Astrocyte (in vitro differentiated cells and primary cell): ENCODE data around the gene SMAD1. TPM values are rescaled to one million over a fixed set of nuclear protein-coding genes. Genes with fewer than 3 reads are reported as not detected.

Experiments
- DNase-seq: peaks from one replicate; pipeline ENCODE4 v3.0.0-alpha.2; 2010; ENCODE audit warnings: low read depth
- FAIRE-seq: peaks from 2 replicates; lab custom pipeline; 2011; peaks lifted over from hg19 to GRCh38; lab: Jason Lieb, UNC
- H2AFZ ChIP-seq: 2 replicates; pipeline ENCODE4 v1.6.0; 2012; ENCODE audit warnings: low read depth, low read length, inconsistent platforms
- H3K27ac ChIP-seq: 2 replicates; pipeline ENCODE4 v1.5.1; 2011; ENCODE audit warnings: low read depth, low read length, inconsistent platforms
- H3K27me3 ChIP-seq: 2 replicates; pipeline ENCODE4 v1.6.0; 2011; ENCODE audit warnings: low read length, inconsistent platforms; ENCODE audit not compliant: insufficient read depth
- H3K36me3 ChIP-seq: 2 replicates; pipeline ENCODE4 v1.5.1; 2011; ENCODE audit warnings: low read length, inconsistent platforms; ENCODE audit not compliant: insufficient read depth
- H3K4me1 ChIP-seq: 2 replicates; pipeline ENCODE4 v1.5.1; 2011; ENCODE audit warnings: low read length, inconsistent platforms; ENCODE audit not compliant: insufficient read depth
- H3K4me2 ChIP-seq: 2 replicates; pipeline ENCODE4 v1.6.0; 2012; ENCODE audit warnings: low read length, inconsistent platforms
- H3K4me3 ChIP-seq: 2 replicates; pipeline ENCODE4 v1.5.1; 2011; ENCODE audit warnings: low read depth, mild to moderate bottlenecking, low read length, inconsistent platforms; ENCODE audit not compliant: insufficient read depth
- H3K79me2 ChIP-seq: 2 replicates; pipeline ENCODE4 v1.6.0; 2012; ENCODE audit warnings: mild to moderate bottlenecking, low read length, inconsistent platforms; ENCODE audit not compliant: insufficient read depth
- H3K9ac ChIP-seq: 2 replicates; pipeline ENCODE4 v1.6.0; 2012; ENCODE audit warnings: mild to moderate bottlenecking, low read length, inconsistent platforms
- H3K9me3 ChIP-seq: 2 replicates; pipeline ENCODE4 v1.5.1; 2012; ENCODE audit warnings: low read depth, mild to moderate bottlenecking, low read length, inconsistent platforms; ENCODE audit not compliant: insufficient read depth
- H4K20me1 ChIP-seq: 2 replicates; pipeline ENCODE4 v1.6.0; 2012; ENCODE audit warnings: low read length, inconsistent platforms; ENCODE audit not compliant: insufficient read depth
- H3K27ac Mint-ChIP-seq: one replicate; pipeline ENCODE4 v1.8.0; 2021; ENCODE audit warnings: mild to moderate bottlenecking, mixed read lengths; ENCODE audit not compliant: unreplicated experiment
- H3K27me3 Mint-ChIP-seq: one replicate; pipeline ENCODE4 v1.8.0; 2021; ENCODE audit warnings: low read depth, mixed read lengths; ENCODE audit not compliant: unreplicated experiment
- H3K36me3 Mint-ChIP-seq: one replicate; pipeline ENCODE4 v1.8.0; 2021; ENCODE audit warnings: low read depth, mixed read lengths; ENCODE audit not compliant: unreplicated experiment
- H3K4me1 Mint-ChIP-seq: one replicate; pipeline ENCODE4 v1.8.0; 2021; ENCODE audit warnings: low read depth, mixed read lengths; ENCODE audit not compliant: unreplicated experiment
- H3K4me3 Mint-ChIP-seq: one replicate; pipeline ENCODE4 v1.8.0; 2021; ENCODE audit warnings: mild to moderate bottlenecking, moderate library complexity, mixed read lengths; ENCODE audit not compliant: unreplicated experiment
- H3K9me3 Mint-ChIP-seq: one replicate; pipeline ENCODE4 v1.8.0; 2021; ENCODE audit warnings: mild to moderate bottlenecking, mixed read lengths; ENCODE audit not compliant: unreplicated experiment
- EZH2 ChIP-seq: IDR thresholded peaks from 2 replicates; pipeline ENCODE4 v1.6.1; 2012; ENCODE audit warnings: mild to moderate bottlenecking, low read length, inconsistent platforms; ENCODE audit not compliant: insufficient read depth
- total RNA-seq: library from RNA; stranded (reverse); gene quantifications from 2 replicates; pipeline ENCODE4 v1.2.1, GENCODE V29; 2021
- TF ChIP-seq, protein P1 (sequence below): IDR thresholded peaks from 2 replicates; pipeline ENCODE4 v1.5.1; 2011; ENCODE audit warnings: low read depth, mild to moderate bottlenecking, inconsistent platforms, low read length, moderate library complexity; ENCODE audit not compliant: insufficient read depth

Gene SMAD1
- total RNA-seq, 1 donor from 2014 or later: 29.6 TPM

- H3K27me3 Mint-ChIP-seq: no peaks in the 10 kb centered on the region
- H3K27ac Mint-ChIP-seq: no peak overlapping the region
- Histone ChIP-seq H2AFZ (no peak overlapping the region), H3K4me1 (no peaks in the 10 kb centered on the region), H3K9me3 (no peaks in the 10 kb centered on the region), H3K9ac (no peak overlapping the region), H4K20me1 (no peaks in the 10 kb centered on the region), H3K4me2 (no peak overlapping the region), H3K27me3 (no peaks in the 10 kb centered on the region), H3K4me3 (no peak overlapping the region), H3K79me2 (no peaks in the 10 kb centered on the region), H3K27ac (no peak overlapping the region), H3K36me3 (no peaks in the 10 kb centered on the region)
- FAIRE-seq: no peak
- no peaks in the 10 kb centered on the region for H3K36me3 Mint-ChIP-seq
- TF ChIP-seq, protein P1, sequence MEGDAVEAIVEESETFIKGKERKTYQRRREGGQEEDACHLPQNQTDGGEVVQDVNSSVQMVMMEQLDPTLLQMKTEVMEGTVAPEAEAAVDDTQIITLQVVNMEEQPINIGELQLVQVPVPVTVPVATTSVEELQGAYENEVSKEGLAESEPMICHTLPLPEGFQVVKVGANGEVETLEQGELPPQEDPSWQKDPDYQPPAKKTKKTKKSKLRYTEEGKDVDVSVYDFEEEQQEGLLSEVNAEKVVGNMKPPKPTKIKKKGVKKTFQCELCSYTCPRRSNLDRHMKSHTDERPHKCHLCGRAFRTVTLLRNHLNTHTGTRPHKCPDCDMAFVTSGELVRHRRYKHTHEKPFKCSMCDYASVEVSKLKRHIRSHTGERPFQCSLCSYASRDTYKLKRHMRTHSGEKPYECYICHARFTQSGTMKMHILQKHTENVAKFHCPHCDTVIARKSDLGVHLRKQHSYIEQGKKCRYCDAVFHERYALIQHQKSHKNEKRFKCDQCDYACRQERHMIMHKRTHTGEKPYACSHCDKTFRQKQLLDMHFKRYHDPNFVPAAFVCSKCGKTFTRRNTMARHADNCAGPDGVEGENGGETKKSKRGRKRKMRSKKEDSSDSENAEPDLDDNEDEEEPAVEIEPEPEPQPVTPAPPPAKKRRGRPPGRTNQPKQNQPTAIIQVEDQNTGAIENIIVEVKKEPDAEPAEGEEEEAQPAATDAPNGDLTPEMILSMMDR: no peak
- no peak for DNase-seq
- H3K4me3 Mint-ChIP-seq: no peak overlapping the region
- no peaks in the 10 kb centered on the region for H3K9me3 Mint-ChIP-seq
- peaks cover 2% of the 10 kb centered on the region for H3K4me1 Mint-ChIP-seq
Observed at GRCh38 chr4:145602129-145602760, 120.6 kb downstream of the SMAD1 start.

GRCh38 chr4:145605941-145606340, 124.3 kb downstream of the SMAD1 start:
- Mint-ChIP-seq H3K27ac (no peak overlapping the region), H3K27me3 (no peaks in the 10 kb centered on the region), H3K4me3 (no peak overlapping the region), H3K4me1 (peaks cover 2% of the 10 kb centered on the region), H3K36me3 (no peaks in the 10 kb centered on the region), H3K9me3 (no peaks in the 10 kb centered on the region)
- H3K27me3 ChIP-seq: no peaks in the 10 kb centered on the region
- H3K9me3 ChIP-seq: no peaks in the 10 kb centered on the region
- TF ChIP-seq EZH2: no peak
- TF ChIP-seq, protein P1: no peak
- no peak overlapping the region for H3K27ac ChIP-seq
- no peaks in the 10 kb centered on the region for H3K36me3 ChIP-seq
- H2AFZ ChIP-seq: no peak overlapping the region
- H3K4me2 ChIP-seq: no peak overlapping the region
- no peaks in the 10 kb centered on the region for H3K4me1 ChIP-seq
- H4K20me1 ChIP-seq: no peaks in the 10 kb centered on the region
- DNase-seq: no peak
- no peaks in the 10 kb centered on the region for H3K79me2 ChIP-seq
- no peak for FAIRE-seq
- no peak overlapping the region for H3K9ac ChIP-seq
- H3K4me3 ChIP-seq: no peak overlapping the region

Other genes with a start within 250 kb of the SMAD1 start
- 8.5 and 10.4 TPM in 2 replicates for gene MMAA, start 137.5 kb downstream of the SMAD1 start, total RNA-seq
- gene C4orf51, start 198.3 kb downstream of the SMAD1 start, total RNA-seq: not detected in 2 replicates